Left lung (tissue), 10 donors: ENCODE measurements around the gene AIG1. TPM values are rescaled to one million over a fixed set of nuclear protein-coding genes. Genes with fewer than 3 reads are reported as not detected.
"Not testable (repeated sequence)": the region's sequence is repeated elsewhere in the genome, so short reads cannot be mapped to it uniquely, and the experiment has no call there.

Source experiments
- ATAC-seq: fragments of 200-7000 bp; cut with Tn5 transposase; one replicate; pipeline ENCODE4 v1.9.1; 2020; ENCODE audit warnings: moderate library complexity
- DNase-seq, 4 donors: peaks; one replicate each; pipeline ENCODE4 v3.0.0-alpha.2; 2013 to 2020
- H3K27ac ChIP-seq, 2 donors: fragments of 200-600 bp; sonication (generic) in 1 of 2; one replicate each; pipeline versions ENCODE4 v1.5.0 to v1.8.0; 2020 to 2021
- H3K27me3 ChIP-seq, 2 donors: fragments of 200-600 bp; sonication (generic) in 1 of 2; one replicate each; pipeline versions ENCODE4 v1.5.0 to v1.8.0; 2020 to 2021
- H3K36me3 ChIP-seq, 2 donors: fragments of 200-600 bp; sonication (generic) in 1 of 2; one replicate each; pipeline versions ENCODE4 v1.5.0 to v1.8.0; 2020 to 2021
- H3K4me1 ChIP-seq, 2 donors: fragments of 200-600 bp; one replicate each; pipeline ENCODE4 v1.8.0; 2021
- H3K4me3 ChIP-seq, 2 donors: fragments of 200-600 bp; sonication (generic) in 1 of 2; one replicate each; pipeline versions ENCODE4 v1.5.0 to v1.8.0; 2020 to 2021; ENCODE audit warnings: mild to moderate bottlenecking in 1 of 2
- H3K9me3 ChIP-seq, 2 donors: fragments of 200-600 bp; sonication (generic) in 1 of 2; one replicate each; pipeline versions ENCODE4 v1.5.0 to v1.8.0; 2020 to 2021
- intact Hi-C, 2 donors: fragments of 100-400 bp; cut with DNase I; formaldehyde crosslinking; loops; one replicate each; pipeline versions ENCODE4 v1.11.2 to v1.14.2; 2022
- polyA plus RNA-seq, 6 donors: library from polyadenylated mRNA; unstranded; fragments of 120-200 nt; gene quantifications; one replicate each; pipeline ENCODE4 v1.2.1, GENCODE V29; 2013; ENCODE audit not compliant: insufficient read length in 6 of 6
- total RNA-seq, 2 donors: library from RNA; stranded (reverse); fragmentation: NEBNext Ultra II Directional; extraction: Animal tissue kit (Norgen Biotek cat#: 25700); gene quantifications; one replicate each; pipeline ENCODE4 v1.2.1, GENCODE V29; 2021
- TF ChIP-seq, protein P1 (sequence below), 2 donors: fragments of 200-600 bp; sonication (generic) in 1 of 2; IDR thresholded peaks; one replicate each; pipeline versions ENCODE4 v1.5.0 to v1.8.0; 2021; ENCODE audit warnings: antibody characterized with exemption in 2 of 2
- donor health status: DM: no; HTN: yes; CAD: no.
- donor health status: DM: no; HTN: no; CAD: no.

AIG1 gene
- total and polyA plus RNA-seq, 8 donors = 34.7 to 45.4 (median 36.8) TPM

DNA sequence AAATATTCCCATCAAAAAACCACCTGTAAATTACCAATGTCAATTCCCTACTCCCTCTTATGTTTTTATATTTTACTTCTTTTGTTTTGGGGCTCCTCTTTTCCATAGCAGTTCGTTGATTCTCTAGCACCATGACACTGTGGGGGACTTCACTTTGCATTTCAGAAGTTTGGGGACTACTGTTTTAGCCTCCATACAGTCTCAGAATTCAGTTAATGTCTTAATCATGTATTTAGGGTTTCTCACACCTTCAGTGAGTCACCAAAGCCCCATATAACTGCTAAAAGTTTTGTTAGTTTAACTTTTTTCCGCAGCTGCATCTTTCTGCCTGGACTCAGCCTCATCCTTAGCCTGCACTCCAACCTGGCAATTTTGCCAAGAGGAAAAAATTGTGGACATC, 20.7 kb upstream of the AIG1 start:
- Histone ChIP-seq H3K36me3 (no peaks in the 10 kb centered on the region), H3K27me3 (no peaks in the 10 kb centered on the region), H3K4me3 (no peak overlapping the region), H3K4me1 (no peaks in the 10 kb centered on the region), H3K27ac (no peak overlapping the region), H3K9me3 (no peaks in the 10 kb centered on the region)
- intact Hi-C loops = no loop called here
- ATAC-seq = no peak
- no peak for DNase-seq
- TF ChIP-seq, protein P1, sequence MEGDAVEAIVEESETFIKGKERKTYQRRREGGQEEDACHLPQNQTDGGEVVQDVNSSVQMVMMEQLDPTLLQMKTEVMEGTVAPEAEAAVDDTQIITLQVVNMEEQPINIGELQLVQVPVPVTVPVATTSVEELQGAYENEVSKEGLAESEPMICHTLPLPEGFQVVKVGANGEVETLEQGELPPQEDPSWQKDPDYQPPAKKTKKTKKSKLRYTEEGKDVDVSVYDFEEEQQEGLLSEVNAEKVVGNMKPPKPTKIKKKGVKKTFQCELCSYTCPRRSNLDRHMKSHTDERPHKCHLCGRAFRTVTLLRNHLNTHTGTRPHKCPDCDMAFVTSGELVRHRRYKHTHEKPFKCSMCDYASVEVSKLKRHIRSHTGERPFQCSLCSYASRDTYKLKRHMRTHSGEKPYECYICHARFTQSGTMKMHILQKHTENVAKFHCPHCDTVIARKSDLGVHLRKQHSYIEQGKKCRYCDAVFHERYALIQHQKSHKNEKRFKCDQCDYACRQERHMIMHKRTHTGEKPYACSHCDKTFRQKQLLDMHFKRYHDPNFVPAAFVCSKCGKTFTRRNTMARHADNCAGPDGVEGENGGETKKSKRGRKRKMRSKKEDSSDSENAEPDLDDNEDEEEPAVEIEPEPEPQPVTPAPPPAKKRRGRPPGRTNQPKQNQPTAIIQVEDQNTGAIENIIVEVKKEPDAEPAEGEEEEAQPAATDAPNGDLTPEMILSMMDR (IDR thresholded peaks at IDR 0.05) = no peak

DNA sequence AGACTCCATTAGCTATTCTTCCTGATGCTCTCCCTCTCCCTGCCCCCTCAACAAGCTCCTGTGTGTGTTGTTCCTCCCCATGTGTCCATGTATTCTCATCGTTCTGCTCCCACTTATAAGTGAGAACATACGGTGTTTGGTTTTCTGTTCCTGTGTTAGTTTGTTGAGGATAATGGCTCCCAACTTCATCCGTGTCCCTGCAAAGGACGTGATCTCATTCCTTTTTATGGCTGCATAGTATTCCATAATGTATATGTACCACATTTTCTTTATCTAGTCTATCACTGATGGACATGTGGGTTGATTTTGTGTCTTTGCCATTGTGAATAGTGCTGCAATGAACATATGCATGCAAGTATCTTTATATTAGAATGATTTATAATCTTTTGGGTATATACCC, 16.3 kb upstream of the AIG1 start:
- H3K9me3 ChIP-seq, intact Hi-C loops, H3K4me3 ChIP-seq, ATAC-seq, DNase-seq, H3K27me3 ChIP-seq, H3K27ac ChIP-seq, H3K36me3 ChIP-seq, H3K4me1 ChIP-seq: not testable (repeated sequence)

DNA sequence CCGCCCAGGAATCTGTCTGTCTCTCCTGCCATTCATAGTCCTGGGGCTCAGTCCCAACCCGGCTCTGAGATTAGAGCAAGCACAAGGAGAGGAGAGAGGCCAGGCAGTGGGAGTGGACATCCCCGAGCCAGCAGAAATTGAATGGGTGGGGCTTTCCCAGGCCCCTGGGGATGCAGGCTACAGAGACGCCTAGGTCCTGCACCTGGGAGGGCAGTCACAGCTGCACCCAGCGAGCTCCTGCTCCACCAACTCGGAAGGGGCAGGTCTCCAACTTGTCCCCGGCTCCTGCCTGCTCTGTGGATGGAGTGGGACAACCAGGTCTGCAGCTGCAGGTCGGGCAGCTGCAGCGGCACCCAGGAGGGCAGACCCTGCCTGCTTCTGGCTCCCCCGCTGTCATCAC, 11.1 kb upstream of the AIG1 start:
- DNase-seq = peak in 1 of 4 donors; percentile 53
- ATAC-seq = no peak
- no peaks in the 10 kb centered on the region for H3K27me3 ChIP-seq
- no peaks in the 10 kb centered on the region for H3K4me1 ChIP-seq
- peaks cover 0 to 3% of the 10 kb centered on the region in 2 donors for H3K9me3 ChIP-seq
- intact Hi-C loops = no loop called here
- no peak overlapping the region for H3K4me3 ChIP-seq
- TF ChIP-seq, protein P1 (IDR thresholded peaks at IDR 0.05) = no peak
- H3K36me3 ChIP-seq = no peaks in the 10 kb centered on the region
- no peak overlapping the region for H3K27ac ChIP-seq

DNA sequence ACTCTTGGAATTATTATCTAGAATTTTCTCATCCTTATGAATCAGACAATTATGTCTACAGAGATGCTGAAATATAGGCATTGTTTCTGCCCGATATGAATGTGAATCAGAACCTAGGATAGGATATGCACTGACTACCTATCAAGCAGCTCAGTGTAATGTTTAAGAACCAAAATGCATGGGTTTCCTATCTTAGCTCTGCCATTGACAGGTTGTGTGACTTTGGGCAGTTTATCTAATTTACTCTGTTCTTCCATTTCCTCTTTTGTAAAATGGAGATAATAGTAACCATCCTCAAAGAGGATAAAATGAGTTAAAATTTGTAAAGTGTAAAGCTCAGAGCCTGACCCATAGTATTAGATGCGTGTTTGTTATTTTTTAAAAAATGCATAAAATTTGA, 10.2 kb upstream of the AIG1 start:
- Histone ChIP-seq H3K27ac (no peak overlapping the region), H3K4me1 (no peaks in the 10 kb centered on the region), H3K36me3 (no peaks in the 10 kb centered on the region), H3K27me3 (no peaks in the 10 kb centered on the region), H3K9me3 (peaks cover 0 to 3% of the 10 kb centered on the region in 2 donors), H3K4me3 (no peak overlapping the region)
- ATAC-seq (no peak), DNase-seq (no peak)
- intact Hi-C loops = no loop called here
- TF ChIP-seq, protein P1 (IDR thresholded peaks at IDR 0.05) = no peak

DNA sequence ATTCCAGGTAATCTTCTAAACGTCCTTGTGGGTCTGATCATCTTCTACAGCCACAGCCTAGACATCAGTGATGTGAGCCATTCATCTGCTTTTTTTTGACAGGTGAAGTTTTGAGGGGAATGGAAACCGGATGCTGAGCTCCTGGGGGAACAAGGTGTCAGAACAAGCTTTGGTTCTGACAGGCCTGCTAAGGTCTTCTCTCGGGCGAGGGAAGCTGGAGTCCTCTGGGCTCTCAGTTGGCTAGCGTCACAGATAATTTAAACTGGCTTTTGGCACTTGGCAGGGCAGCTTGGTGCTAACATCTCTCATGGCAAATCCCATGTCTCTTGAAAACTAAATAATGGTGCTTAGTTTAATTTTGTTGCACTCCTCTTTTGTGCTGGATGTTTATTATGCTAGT, 8.4 kb upstream of the AIG1 start:
- H3K9me3 ChIP-seq = peaks cover 0 to 3% of the 10 kb centered on the region in 2 donors
- H3K27ac ChIP-seq = no peak overlapping the region
- intact Hi-C loops = no loop called here
- ATAC-seq (no peak), DNase-seq (no peak)
- no peaks in the 10 kb centered on the region for H3K36me3 ChIP-seq
- H3K4me1 ChIP-seq = no peaks in the 10 kb centered on the region
- H3K4me3 ChIP-seq = no peak overlapping the region
- TF ChIP-seq, protein P1 (IDR thresholded peaks at IDR 0.05) = no peak
- H3K27me3 ChIP-seq = no peaks in the 10 kb centered on the region

DNA sequence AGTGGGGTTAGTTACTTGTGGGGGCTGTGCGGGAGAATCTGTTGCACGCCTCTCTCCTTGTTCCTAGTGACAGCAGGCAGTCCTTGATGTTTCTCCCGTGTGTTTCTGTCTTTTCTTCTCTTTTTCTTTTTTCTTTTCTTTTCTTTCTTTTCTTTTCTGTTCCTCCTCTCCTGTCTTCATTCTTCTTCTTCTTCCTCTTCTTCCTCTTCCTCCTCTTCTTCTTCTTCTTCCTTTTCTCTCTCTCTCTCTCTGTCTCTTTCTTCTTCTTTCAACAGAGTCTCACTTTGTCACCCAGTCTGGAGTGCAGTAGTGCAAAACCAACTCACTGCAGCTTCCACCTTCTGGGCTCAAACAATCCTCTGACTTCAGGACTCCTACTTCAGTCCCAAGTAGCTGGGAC, 6.8 kb upstream of the AIG1 start:
- TF ChIP-seq, protein P1 (IDR thresholded peaks at IDR 0.05) = no peak
- H3K9me3 ChIP-seq = peaks cover 0 to 3% of the 10 kb centered on the region in 2 donors
- no peaks in the 10 kb centered on the region for H3K4me1 ChIP-seq
- DNase-seq (no peak), ATAC-seq (no peak)
- no peaks in the 10 kb centered on the region for H3K36me3 ChIP-seq
- no peak overlapping the region for H3K27ac ChIP-seq
- intact Hi-C loops = no loop called here
- H3K4me3 ChIP-seq = no peak overlapping the region
- no peaks in the 10 kb centered on the region for H3K27me3 ChIP-seq
